Nephron (organoid): ENCODE measurements around the gene WDR64.

Source experiments
- H3K27ac Mint-ChIP-seq, 3 experiments: 2 replicates each; pipeline ENCODE4 v1.8.0; 2020; ENCODE audit warnings: mixed read lengths in 3 of 3, mild to moderate bottlenecking in 2 of 3, moderate library complexity in 1 of 3
- H3K27me3 Mint-ChIP-seq: 2 replicates; pipeline ENCODE4 v1.8.0; 2021; ENCODE audit warnings: low read depth, mild to moderate bottlenecking, moderate library complexity, mixed read lengths
- H3K36me3 Mint-ChIP-seq: 2 replicates; pipeline ENCODE4 v1.8.0; 2020; ENCODE audit warnings: low read depth, mixed read lengths
- H3K4me1 Mint-ChIP-seq: 2 replicates; pipeline ENCODE4 v1.8.0; 2020; ENCODE audit warnings: mixed read lengths
- H3K4me3 Mint-ChIP-seq, 3 experiments: 2 replicates each; pipeline ENCODE4 v1.8.0; 2020; ENCODE audit warnings: mild to moderate bottlenecking in 3 of 3, mixed read lengths in 3 of 3, moderate library complexity in 2 of 3
- H3K9me3 Mint-ChIP-seq: 2 replicates; pipeline ENCODE4 v1.8.0; 2020; ENCODE audit warnings: mixed read lengths
- CTCF ChIP-seq, 3 experiments: fragments of 200-600 bp; sonication (generic); IDR thresholded peaks; one replicate each; pipeline ENCODE4 v1.5.0; 2021; ENCODE audit warnings: antibody characterized with exemption in 3 of 3; ENCODE audit not compliant: unreplicated experiment in 3 of 3

WDR64 gene

DNA sequence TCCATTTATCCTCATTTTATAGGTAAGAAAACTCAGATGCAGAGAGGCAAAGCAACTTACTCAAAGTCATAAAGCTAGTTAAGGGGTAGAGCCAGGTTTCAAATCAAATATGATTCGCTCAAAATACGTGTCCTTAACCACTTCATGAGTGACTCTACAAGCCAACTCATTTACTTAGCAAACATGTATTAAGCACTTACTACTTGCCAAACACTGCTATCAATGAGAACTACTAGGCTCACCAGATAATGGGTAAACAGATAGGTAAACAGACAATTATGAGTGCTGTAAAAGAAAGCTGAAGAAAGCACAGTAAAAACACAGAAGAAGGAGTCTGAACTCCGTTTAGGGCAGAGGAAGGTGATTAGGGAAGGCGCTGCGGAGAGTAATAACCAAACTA, 65.9 kb downstream of the WDR64 start:
- H3K4me3 Mint-ChIP-seq = no peak overlapping the region
- H3K27me3 Mint-ChIP-seq = peaks cover 4% of the 10 kb centered on the region
- H3K36me3 Mint-ChIP-seq = no peaks in the 10 kb centered on the region
- H3K9me3 Mint-ChIP-seq = peaks cover 3% of the 10 kb centered on the region
- H3K4me1 Mint-ChIP-seq = peaks cover 7% of the 10 kb centered on the region
- H3K27ac Mint-ChIP-seq = no peak overlapping the region
- TF ChIP-seq CTCF (IDR thresholded peaks at IDR 0.05; ENCODE audit: unreplicated experiment in 3 of 3) = no peak

- Mint-ChIP-seq H3K27me3 (peaks cover 8% of the 10 kb centered on the region), H3K27ac (no peak overlapping the region), H3K9me3 (peaks cover 3% of the 10 kb centered on the region), H3K4me3 (no peak overlapping the region), H3K4me1 (no peaks in the 10 kb centered on the region), H3K36me3 (no peaks in the 10 kb centered on the region)
- no peak for TF ChIP-seq CTCF (IDR thresholded peaks at IDR 0.05; ENCODE audit: unreplicated experiment in 3 of 3)
Observed at GRCh38 chr1:241721011-241721410, 68.9 kb downstream of the WDR64 start.

DNA sequence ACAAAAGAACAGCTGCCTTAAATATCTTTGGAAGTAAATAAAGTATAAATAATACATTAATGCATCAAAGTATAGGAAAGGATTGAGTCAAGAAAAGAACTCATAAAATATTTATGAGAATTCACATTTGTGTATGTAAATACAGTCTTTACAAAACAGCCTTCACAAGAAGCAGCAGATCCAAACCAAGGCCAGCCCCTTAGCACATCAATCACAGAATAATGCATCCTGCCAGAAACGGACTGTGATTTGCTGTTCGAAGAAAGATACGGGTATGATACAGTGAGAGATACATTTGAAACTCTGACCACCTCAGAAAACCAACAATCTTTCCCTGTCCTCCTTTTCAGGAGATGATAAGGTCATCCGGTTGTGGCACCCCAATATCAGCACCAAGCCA, 70.9 kb downstream of the WDR64 start:
- H3K27ac Mint-ChIP-seq = no peak overlapping the region
- no peak overlapping the region for H3K4me3 Mint-ChIP-seq
- no peaks in the 10 kb centered on the region for H3K36me3 Mint-ChIP-seq
- H3K27me3 Mint-ChIP-seq = peaks cover 8% of the 10 kb centered on the region
- H3K4me1 Mint-ChIP-seq = no peaks in the 10 kb centered on the region
- no peak for TF ChIP-seq CTCF (IDR thresholded peaks at IDR 0.05; ENCODE audit: unreplicated experiment in 3 of 3)
- H3K9me3 Mint-ChIP-seq = peaks cover 3% of the 10 kb centered on the region

- TF ChIP-seq CTCF (IDR thresholded peaks at IDR 0.05; ENCODE audit: unreplicated experiment in 3 of 3) = no peak
- Mint-ChIP-seq H3K4me3 (no peak overlapping the region), H3K27me3 (peaks cover 8% of the 10 kb centered on the region), H3K36me3 (no peaks in the 10 kb centered on the region), H3K27ac (no peak overlapping the region), H3K9me3 (no peaks in the 10 kb centered on the region), H3K4me1 (no peaks in the 10 kb centered on the region)
Observed at GRCh38 chr1:241724741-241725356, 72.8 kb downstream of the WDR64 start.

- Mint-ChIP-seq H3K9me3 (no peaks in the 10 kb centered on the region), H3K36me3 (no peaks in the 10 kb centered on the region), H3K4me1 (no peaks in the 10 kb centered on the region), H3K27ac (no peak overlapping the region), H3K4me3 (no peak overlapping the region), H3K27me3 (peaks cover 5% of the 10 kb centered on the region)
- TF ChIP-seq CTCF (IDR thresholded peaks at IDR 0.05; ENCODE audit: unreplicated experiment in 3 of 3) = no peak
Observed at GRCh38 chr1:241730031-241730430, 78.0 kb downstream of the WDR64 start.

GRCh38 chr1:241733899-241734298, 81.8 kb downstream of the WDR64 start:
- Mint-ChIP-seq H3K9me3 (no peaks in the 10 kb centered on the region), H3K4me1 (peaks cover 5% of the 10 kb centered on the region), H3K36me3 (no peaks in the 10 kb centered on the region), H3K27me3 (no peaks in the 10 kb centered on the region), H3K27ac (no peak overlapping the region), H3K4me3 (no peak overlapping the region)
- no peak for TF ChIP-seq CTCF (IDR thresholded peaks at IDR 0.05; ENCODE audit: unreplicated experiment in 3 of 3)
